ENCODE data around the gene NPIPA3.

Gene NPIPA3

GRCh38 chr16:14668556-14669223 lies 34.5 kb upstream of the NPIPA3 start:
- Histone ChIP-seq H3F3A (ENCODE audit: insufficient read depth, low read length) (no peaks in the 10 kb centered on the region), H3K9ac (ENCODE audit: low read length) (no peak overlapping the region), H4K20me1 (ENCODE audit: insufficient read depth, low read length) (no peaks in the 10 kb centered on the region), H3K9me2 (ENCODE audit: low read depth, low read length) (no peaks in the 10 kb centered on the region), H2AFZ (ENCODE audit: low read length) (no peak overlapping the region), H3K79me2 (ENCODE audit: insufficient read depth, low read length) (no peaks in the 10 kb centered on the region), H3K4me3 (ENCODE audit: low read depth, low read length, poor library complexity, severe bottlenecking) (no peak overlapping the region), H3K36me3 (ENCODE audit: insufficient read depth, low read length) (peaks cover 54% of the 10 kb centered on the region), H3K9me3 (ENCODE audit: low read length) (no peaks in the 10 kb centered on the region), H3K4me1 (ENCODE audit: insufficient read depth, low read length, severe bottlenecking) (peaks cover 28% of the 10 kb centered on the region), H3K27ac (ENCODE audit: low read depth, low read length, poor library complexity, severe bottlenecking) (peak overlapping the region; percentile 86), H3K27me3 (ENCODE audit: insufficient read depth, low read length) (no peaks in the 10 kb centered on the region), H3K4me2 (ENCODE audit: low read length) (no peak overlapping the region)
- TF ChIP-seq CTCF (IDR thresholded peaks at IDR 0.05; ENCODE audit: low read length) (no peak), EZH2 (IDR thresholded peaks at IDR 0.05; ENCODE audit: borderline replicate concordance, low read length) (no peak)

GRCh38 chr16:14669776-14670175 lies 33.4 kb upstream of the NPIPA3 start:
- no peaks in the 10 kb centered on the region for H3F3A ChIP-seq (ENCODE audit: insufficient read depth, low read length)
- H3K4me2 ChIP-seq (ENCODE audit: low read length), result no peak overlapping the region
- H3K9me2 ChIP-seq (ENCODE audit: low read depth, low read length), result no peaks in the 10 kb centered on the region
- no peaks in the 10 kb centered on the region for H3K79me2 ChIP-seq (ENCODE audit: insufficient read depth, low read length)
- peak overlapping the region; percentile 7 for H3K27ac ChIP-seq (ENCODE audit: low read depth, low read length, poor library complexity, severe bottlenecking)
- no peak overlapping the region for H3K9ac ChIP-seq (ENCODE audit: low read length)
- H3K36me3 ChIP-seq (ENCODE audit: insufficient read depth, low read length), result peaks cover 44% of the 10 kb centered on the region
- H3K27me3 ChIP-seq (ENCODE audit: insufficient read depth, low read length), result no peaks in the 10 kb centered on the region
- H3K9me3 ChIP-seq (ENCODE audit: low read length), result no peaks in the 10 kb centered on the region
- H3K4me1 ChIP-seq (ENCODE audit: insufficient read depth, low read length, severe bottlenecking), result peaks cover 28% of the 10 kb centered on the region
- no peak overlapping the region for H2AFZ ChIP-seq (ENCODE audit: low read length)
- H4K20me1 ChIP-seq (ENCODE audit: insufficient read depth, low read length), result no peaks in the 10 kb centered on the region
- TF ChIP-seq EZH2 (IDR thresholded peaks at IDR 0.05; ENCODE audit: borderline replicate concordance, low read length), result no peak
- TF ChIP-seq CTCF (IDR thresholded peaks at IDR 0.05; ENCODE audit: low read length), result no peak
- H3K4me3 ChIP-seq (ENCODE audit: low read depth, low read length, poor library complexity, severe bottlenecking), result no peak overlapping the region

- peak overlapping the region; percentile 91 for H3K27ac ChIP-seq (ENCODE audit: low read depth, low read length, poor library complexity, severe bottlenecking)
- H3K4me3 ChIP-seq (ENCODE audit: low read depth, low read length, poor library complexity, severe bottlenecking), result peak overlapping the region; percentile 39
Observed at GRCh38 chr16:14672403-14672971, 30.7 kb upstream of the NPIPA3 start.

More at GRCh38 chr16:14672403-14672971, 30.7 kb upstream of the NPIPA3 start:
- Histone ChIP-seq H3F3A (ENCODE audit: insufficient read depth, low read length) (no peaks in the 10 kb centered on the region), H3K27me3 (ENCODE audit: insufficient read depth, low read length) (no peaks in the 10 kb centered on the region), H3K36me3 (ENCODE audit: insufficient read depth, low read length) (peaks cover 18% of the 10 kb centered on the region), H3K9me2 (ENCODE audit: low read depth, low read length) (no peaks in the 10 kb centered on the region), H3K9me3 (ENCODE audit: low read length) (no peaks in the 10 kb centered on the region), H4K20me1 (ENCODE audit: insufficient read depth, low read length) (no peaks in the 10 kb centered on the region), H3K9ac (ENCODE audit: low read length) (peak overlapping the region; percentile 38; the same call in 1 of the 2 replicates), H3K79me2 (ENCODE audit: insufficient read depth, low read length) (no peaks in the 10 kb centered on the region), H3K4me1 (ENCODE audit: insufficient read depth, low read length, severe bottlenecking) (peaks cover 23% of the 10 kb centered on the region), H2AFZ (ENCODE audit: low read length) (peak overlapping the region; percentile 39; the same call in 1 of the 2 replicates), H3K4me2 (ENCODE audit: low read length) (peak overlapping the region; percentile 71)
- TF ChIP-seq EZH2 (IDR thresholded peaks at IDR 0.05; ENCODE audit: borderline replicate concordance, low read length) (no peak), CTCF (IDR thresholded peaks at IDR 0.05; ENCODE audit: low read length) (no peak)

Measured in OCI-LY1 (cell line).